NB4 (cell line): ENCODE measurements around the gene CD244.
"Not testable (repeated sequence)": the region's sequence is repeated elsewhere in the genome, so short reads cannot be mapped to it uniquely, and the experiment has no call there.

ENCODE experiments used
- POLR2A ChIP-seq: IDR thresholded peaks from 2 replicates; pipeline ENCODE4 v1.6.1; 2011; ENCODE audit warnings: mild to moderate bottlenecking; ENCODE audit not compliant: insufficient read length; ENCODE audit errors: extremely low read depth
- TF ChIP-seq, protein P1 (sequence below): IDR thresholded peaks from one replicate; pipeline ENCODE4 v1.5.1; 2012; ENCODE audit warnings: low read depth, low read length
- TF ChIP-seq, protein P2 (sequence below): IDR thresholded peaks from 2 replicates; pipeline ENCODE4 v1.6.1; 2011; ENCODE audit warnings: low read depth, low read length

DNA sequence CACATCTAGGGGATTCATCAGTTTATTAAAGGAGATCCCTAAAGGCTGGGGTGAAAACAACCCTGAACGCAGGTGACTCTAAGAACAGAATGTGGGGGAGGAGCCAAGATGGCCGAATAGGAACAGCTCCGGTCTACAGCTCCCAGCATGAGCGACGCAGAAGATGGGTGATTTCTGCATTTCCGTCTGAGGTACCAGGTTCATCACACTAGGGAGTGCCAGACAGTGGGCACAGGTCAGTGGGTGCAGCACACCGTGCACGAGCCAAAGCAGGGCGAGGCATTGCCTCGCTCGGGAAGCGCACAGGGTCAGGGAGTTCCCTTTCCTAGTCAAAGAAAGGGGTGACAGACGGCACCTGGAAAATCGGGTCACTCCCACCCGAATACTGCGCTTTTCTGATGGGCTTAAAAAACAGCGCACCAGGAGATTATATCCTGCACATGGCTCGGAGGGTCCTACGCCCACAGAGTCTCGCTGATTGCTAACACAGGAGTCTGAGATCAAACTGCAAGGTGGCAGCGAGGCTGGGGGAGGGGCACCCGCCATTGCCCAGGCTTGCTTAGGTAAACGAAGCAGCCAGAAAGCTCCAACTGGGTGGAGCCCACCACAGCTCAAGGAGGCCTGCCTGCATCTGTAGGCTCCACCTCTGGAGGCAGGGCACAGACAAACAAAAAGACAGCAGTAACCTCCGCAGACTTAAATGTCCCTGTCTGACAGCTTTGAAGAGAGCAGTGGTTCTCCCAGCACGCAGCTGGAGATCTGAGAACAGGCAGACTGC lies 79.5 kb downstream of the CD244 start:
- TF ChIP-seq, protein P1, sequence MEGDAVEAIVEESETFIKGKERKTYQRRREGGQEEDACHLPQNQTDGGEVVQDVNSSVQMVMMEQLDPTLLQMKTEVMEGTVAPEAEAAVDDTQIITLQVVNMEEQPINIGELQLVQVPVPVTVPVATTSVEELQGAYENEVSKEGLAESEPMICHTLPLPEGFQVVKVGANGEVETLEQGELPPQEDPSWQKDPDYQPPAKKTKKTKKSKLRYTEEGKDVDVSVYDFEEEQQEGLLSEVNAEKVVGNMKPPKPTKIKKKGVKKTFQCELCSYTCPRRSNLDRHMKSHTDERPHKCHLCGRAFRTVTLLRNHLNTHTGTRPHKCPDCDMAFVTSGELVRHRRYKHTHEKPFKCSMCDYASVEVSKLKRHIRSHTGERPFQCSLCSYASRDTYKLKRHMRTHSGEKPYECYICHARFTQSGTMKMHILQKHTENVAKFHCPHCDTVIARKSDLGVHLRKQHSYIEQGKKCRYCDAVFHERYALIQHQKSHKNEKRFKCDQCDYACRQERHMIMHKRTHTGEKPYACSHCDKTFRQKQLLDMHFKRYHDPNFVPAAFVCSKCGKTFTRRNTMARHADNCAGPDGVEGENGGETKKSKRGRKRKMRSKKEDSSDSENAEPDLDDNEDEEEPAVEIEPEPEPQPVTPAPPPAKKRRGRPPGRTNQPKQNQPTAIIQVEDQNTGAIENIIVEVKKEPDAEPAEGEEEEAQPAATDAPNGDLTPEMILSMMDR: not testable (repeated sequence)
- not testable (repeated sequence) for TF ChIP-seq POLR2A
- TF ChIP-seq, protein P2, sequence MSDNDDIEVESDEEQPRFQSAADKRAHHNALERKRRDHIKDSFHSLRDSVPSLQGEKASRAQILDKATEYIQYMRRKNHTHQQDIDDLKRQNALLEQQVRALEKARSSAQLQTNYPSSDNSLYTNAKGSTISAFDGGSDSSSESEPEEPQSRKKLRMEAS: not testable (repeated sequence)
